RKO (cell line): ENCODE measurements around the gene TOM1L2.
A peak's percentile ranks its signal among the peaks of the same experiment; 100 is the strongest.
"Not testable (repeated sequence)": the region's sequence is repeated elsewhere in the genome, so short reads cannot be mapped to it uniquely, and the experiment has no call there.

Experiments used
- DNase-seq: peaks from one replicate; pipeline ENCODE4 v3.0.0-alpha.2; 2016; ENCODE audit warnings: low spot score

TOM1L2 gene

DNA sequence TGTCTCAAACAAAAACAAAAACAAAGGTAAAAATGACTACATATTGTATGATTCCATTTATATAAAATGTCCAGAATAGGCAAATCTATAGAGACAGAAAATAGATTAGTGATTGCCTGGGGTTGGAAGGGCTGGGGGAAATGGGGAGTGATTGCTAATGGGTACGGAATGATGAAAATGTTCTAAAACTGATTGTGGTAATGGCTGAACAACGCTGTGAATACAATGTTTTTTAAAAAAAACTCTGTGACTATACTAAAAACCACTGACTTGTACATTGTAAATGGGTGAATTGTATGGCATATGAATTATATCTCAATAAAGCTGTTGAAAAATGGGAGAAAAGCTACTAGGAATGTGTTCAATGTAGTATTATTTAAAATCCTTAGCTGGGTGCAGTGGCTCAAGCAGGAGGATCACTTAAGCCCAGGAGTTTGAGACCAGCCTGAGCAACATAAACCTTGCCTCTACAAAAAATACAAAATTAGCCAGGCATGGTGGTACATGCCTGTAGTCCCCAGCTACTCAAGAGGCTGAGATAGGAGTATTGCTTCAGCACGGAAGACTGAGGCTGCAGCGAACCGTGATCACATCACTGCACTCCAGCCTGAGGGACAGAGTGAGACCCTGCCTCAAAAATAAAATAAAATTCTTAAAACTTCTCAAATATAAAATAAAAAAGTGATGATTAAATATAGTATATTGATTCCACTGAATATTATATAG is 47.9 kb downstream of the TOM1L2 start:
- DNase-seq, result no peak

DNA sequence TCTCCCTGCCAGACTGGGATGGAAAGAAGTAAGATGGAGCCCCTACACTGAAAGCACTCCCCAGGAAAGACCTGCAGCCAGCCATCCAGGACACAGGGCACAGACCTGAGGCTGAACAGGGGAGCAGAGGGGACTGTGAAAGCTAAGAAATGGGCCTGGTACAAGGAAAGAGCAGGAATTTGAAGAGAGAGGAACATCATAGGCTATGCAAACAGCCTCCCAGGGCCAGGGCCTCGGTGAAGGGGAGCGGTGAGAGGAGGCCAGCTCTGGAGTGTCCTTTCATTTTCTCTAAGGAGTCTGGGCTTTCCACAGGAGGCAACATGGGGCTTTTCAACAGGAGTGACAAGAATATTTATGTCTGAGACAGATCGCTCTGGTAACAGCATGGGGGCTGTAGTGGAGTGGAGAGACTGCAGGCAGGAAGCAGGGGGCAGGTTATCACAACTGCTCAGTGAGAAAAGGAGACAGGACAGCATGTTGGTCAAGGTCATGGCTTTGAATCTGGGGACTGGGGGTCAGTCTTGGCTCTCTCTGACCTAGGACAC is 50.1 kb downstream of the TOM1L2 start:
- no peak for DNase-seq

DNA sequence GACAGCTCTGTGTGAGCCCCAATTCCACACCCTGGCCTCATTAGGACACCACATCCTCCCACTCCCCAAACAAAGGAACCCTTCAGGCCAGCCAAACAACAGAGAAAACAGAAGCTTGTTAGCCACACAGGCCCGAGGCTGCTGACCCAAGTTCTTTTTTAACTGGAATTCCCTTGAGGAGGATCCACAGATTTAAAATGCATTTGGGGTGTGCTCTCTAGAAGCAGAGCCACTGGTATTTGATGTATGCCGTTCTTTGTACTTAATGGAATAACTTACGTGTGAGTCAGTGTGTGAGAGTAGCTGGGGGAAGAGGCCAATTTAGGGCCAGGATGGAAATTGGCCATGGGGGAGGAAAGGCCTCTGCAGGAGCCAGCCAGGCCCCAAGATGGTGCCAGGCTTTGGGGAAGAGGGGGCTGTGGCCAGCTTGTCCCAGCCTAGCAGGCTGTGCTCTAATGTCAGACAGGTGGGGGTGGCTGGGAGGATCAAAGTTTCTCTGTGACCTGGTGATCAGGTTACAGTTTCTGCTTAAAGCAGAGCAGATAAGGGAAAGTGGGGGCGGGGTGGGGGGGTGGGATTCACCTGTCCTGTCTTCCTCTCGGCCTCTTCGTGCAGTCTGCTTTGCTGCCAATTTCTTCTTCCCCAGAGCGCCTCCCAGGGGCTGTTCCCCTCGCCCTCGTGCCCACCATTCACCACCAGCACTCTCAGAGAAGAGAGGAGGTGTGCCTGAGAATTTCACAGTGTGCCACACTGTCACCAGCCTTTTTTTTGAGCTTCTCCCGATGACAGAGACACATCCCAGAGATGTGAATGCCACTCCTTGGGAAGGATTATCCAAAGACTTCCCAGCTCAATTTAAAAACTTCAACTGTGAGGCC is 50.8 kb downstream of the TOM1L2 start:
- DNase-seq, result peak; percentile 69

DNA sequence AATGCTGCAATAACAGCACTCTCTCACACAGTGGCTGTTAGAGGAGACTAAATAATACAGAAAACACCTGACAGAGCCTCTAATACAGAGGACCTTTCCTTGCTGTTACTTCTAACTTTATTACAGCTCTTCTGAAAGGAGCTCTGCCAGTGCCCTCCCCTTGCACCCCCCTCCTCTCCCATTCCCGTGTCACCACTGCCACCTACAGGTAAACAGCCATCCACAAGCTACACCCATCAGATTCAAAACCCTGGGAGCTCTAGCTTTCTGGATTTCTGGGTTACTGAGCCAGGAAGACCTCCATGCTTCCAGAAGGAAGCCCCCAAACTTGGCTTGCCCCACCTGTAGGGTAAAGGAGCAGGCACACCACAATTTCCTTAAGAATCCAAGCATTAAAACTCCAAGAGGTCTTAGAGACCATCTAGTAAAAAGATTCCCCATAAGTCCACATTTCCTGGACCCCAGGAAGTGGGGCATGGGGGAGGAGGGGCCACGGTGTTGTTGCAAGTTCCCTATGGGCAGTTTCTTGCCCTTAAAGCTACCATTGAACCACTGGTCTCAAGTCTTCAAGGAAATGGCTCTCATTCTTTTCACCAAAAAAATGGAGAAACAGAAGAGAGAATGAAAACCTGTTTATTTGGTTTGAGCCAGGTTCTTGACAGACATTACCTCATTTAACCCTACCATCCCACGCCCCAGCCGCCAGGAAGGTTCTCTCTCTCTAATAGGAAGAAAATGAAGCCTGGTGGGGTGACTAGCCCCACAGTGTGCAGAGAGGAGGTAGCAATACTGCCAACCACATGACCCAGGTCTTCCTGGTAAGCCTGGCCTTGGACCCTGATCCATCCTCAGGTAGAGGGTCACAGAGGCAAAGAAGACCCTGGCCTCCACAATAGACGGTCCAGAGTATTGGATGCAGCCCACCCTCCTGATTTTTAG is 52.8 kb downstream of the TOM1L2 start:
- DNase-seq, result peak; percentile 60

DNA sequence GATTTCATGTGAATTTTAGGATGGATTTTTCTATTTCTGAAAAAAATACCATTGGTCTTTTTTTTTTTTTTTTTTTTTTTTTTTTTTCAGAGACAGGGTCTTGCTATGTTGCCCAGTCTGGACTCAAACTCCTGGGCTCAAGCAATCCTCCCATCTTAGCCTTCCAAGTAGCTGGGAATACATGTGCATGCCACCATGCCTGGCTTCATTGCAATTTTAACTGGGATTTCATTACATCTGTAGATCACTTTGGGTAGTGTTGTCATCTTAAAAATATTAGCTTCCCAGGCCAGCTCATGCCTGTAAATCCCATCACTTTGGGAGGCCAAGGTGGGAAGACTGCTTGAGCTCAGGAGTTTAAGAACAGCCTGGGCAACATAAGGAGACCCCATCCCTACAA is 54.8 kb downstream of the TOM1L2 start:
- DNase-seq, result no peak

DNA sequence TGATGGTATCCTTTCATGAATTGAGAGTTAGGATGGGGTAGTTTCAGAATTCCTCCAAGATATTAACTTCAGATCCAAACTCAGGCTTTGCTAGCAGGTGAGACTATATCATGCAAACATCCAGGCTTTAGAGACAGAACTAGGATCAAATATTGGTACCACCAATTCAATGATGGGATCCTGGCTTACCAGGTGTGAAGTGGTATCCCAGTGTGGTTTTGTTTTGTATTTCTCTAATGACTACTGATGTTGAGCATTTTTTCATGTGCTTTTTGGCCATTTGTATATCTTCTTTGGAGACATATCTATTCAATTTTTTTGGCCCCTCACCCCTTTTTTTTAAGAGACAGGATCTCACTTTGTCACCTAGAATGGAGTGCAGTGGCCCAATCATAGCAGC is 57.0 kb downstream of the TOM1L2 start:
- no peak for DNase-seq

DNA sequence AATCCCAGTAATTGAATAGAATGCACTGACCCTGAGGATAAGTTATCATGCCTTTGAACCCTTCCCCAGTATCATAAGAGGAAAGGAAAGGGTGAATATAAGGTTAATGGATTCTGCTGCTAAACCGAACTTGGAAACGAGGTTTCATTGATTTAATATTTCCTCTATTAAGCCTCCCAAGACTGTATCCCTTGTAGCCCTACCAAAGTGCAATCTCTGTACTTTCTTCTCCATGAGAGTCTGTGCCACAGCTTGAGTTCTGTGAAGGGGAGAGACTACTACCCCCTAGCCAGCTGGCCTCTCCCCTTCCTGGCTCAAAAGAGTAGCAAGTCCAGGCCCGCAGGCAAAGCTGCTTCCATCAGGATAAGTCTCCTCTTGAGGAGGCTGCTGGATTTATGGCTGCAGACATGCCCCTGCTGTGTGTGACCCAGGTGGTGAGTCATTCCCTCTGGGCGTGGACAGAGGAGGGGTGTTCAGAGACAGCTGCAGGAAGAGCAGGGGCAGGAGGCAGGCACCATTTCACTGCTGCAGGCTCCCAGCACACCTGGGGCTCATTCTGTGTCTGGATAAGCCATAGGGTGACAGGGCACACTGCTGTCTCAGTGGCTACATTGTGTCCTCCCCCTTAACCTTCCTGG is 58.4 kb downstream of the TOM1L2 start:
- DNase-seq, result peak; percentile 81

DNA sequence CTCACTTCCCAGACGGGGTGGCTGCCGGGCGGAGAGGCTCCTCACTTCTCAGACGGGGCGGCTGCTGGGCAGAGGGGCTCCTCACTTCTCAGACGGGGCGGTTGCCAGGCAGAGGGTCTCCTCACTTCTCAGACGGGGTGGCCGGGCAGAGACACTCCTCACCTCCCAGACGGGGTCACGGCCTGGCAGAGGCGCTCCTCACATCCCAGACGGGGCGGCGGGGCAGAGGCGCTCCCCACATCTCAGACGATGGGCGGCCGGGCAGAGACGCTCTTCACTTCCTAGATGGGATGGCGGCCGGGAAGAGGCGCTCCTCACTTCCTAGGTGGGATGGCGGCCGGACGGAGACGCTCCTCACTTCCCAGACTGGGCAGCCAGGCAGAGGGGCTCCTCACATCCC is 59.9 kb downstream of the TOM1L2 start:
- not testable (repeated sequence) for DNase-seq

DNA sequence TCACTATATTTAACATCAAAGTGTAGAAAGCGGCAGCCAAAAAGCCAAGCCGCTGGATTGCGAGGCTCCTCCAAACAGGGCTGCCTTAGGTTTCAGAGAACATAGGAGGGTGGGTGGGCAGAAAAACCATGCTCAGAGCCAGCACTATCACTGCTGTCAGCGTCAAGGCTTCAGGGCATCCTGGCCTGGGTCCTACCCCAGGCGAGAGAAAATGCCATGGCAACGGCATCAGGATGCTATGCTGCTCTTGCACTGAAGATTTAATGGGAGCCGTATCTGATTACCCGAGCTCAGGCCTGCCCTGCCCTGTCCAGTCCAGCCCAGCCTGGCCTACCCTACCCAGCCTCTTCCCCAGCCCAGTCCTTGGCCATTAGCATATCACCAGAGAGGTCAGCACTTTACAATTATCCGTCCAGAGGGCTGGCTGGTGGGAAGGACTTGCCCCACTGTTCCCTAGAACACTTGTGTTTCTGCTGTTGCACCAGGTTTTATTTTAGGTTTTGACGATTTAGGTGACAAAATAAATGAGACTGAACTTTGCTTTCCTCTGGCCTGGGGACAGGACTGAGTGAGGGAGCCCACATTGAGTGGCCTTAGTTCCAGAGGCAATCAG is 61.1 kb downstream of the TOM1L2 start:
- no peak for DNase-seq

DNA sequence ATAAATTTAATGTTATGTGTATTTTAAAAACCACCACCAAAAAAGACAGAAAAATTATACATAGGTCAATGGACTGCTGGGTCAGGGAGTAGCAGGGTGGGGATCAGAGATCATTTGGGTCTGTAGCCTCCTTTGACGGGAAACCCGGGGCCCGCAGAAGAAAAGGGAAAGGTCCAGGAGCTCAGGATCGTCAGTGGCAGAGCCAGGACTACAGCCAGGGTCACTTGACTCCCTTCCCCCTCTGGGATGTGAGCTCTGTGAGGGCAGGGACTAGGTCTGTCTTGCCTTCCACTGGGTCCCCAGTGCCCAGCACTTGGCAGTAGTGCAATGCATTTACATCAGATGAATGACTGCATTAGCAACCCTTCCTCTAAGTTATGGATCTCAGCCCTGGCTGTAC is 62.1 kb downstream of the TOM1L2 start:
- DNase-seq, result no peak

DNA sequence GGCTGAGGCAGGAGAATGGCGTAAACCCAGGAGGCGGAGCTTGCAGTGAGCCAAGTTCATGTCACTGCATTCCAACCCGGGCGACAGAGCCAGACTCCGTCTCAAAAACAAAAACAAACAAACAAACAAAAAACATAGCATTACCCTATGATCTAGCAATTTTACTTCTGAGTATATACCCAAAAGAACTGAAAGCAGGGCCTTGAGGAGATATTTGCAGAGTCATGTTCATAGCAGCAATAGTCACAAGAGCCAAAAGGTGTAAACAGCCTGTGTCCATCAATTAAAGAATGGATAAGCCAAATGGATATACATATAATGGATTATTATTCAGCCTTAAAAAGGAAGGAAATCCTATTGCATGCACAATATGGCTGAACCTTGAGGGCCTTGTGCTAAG is 63.1 kb downstream of the TOM1L2 start:
- DNase-seq, result no peak

DNA sequence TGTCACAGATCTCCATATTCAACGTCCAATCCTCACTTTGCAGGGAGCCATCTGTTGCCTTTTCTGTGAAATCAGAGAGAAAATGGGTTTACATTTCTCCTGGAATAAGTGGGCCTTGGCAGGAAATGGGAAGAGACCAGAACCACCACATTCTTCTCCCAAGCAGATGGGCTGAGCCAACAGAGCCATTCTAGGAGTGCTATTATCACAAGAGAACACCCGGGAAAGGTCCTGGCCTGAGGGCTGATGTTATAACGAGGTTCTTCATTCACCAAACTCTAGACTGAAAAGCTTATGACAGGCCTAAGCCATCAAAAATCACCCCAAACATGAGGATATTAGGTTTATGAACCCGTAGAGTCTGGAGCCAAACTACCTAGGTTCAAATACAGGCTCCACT is 64.7 kb downstream of the TOM1L2 start:
- DNase-seq, result no peak

DNA sequence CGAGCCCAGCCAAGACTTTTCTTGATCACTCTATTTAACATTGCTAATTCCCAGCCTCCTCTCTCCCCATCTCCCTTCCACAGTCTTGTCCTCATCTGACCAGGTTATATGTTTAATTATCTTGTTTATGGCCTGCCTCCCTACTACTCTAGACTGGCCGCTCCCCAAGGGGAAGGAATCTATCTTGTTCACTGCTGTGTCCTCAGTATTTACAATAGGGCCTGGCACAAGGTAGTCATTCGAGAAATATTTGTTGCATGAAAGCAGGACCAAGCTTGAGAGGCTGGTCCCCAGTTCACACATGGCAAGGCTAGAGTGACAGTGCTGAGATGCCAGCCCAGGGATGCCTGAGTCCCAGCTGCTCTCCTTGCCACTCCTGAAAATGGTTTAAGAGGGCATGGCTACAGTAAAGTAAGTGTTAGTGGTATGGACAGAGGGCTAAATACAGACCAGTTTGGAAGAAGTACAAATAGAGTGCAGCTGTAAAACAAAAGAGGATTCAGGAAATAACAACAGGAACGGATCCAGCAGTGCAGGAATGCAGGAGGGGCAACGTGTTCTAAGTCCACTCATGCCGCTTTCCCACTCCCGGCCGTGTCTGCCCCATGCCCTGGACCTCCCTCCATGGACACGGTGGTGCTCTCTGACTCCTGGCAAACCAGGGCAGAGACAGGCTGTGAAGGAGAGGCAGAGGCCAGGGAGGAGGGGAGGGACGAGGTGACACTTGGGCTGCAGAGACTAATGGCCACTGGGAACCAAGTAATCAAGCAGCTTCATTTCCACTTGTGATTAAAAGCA is 65.6 kb downstream of the TOM1L2 start:
- no peak for DNase-seq

DNA sequence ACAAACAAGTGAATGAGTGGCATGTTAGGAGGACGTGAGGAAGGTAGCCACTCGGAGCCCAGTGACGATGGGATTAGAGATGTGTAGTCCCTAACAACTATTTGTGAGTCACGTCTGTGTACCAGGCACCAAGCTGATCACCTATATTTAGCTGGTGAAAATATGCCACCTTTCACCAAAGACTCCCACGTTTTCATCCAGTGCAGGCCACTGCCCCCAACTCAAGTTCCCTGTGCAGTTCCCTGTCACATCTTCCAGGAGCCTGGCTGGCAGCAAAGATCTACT is 67.2 kb downstream of the TOM1L2 start:
- DNase-seq, result no peak

DNA sequence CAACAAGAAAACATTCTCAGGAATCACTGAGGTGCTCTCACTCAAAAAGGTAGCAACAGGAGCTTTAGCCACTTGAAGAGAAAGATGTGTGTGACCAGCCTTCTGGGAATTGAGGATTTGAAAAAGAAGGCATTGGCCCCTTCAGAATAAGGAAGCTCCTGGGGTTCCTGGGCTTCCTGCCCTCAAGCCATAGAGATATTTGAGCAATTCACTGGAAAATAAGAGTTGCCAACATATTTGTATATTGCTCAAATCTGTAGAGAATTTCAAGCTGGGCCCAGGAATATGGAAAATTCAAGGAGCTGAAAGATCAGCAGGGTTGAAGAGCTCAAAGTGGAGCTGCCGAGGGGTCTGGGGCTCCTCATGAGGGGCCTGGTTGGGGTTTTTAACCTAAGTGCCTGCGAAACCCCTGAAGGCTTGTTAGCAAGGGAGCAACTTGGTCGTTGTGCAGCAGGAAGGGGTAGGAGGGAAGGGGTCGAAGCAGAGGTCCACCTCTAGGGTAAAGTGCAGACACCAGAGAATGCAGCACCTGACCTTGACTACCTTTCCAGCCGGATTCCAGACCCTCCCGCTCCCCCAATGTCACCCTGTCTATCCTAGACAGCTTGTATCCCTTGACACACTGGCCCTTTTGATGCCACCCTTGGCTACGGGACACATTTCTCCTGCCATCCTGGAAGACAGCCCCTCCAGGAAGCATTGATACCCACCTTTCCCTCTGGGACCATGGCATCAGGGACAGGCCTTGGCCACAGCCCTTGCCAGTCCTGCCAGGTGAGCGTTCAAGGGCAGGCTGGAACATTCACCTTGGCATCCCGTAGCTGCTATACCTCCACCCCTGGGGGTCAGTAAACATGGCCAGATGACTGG is 67.8 kb downstream of the TOM1L2 start:
- no peak for DNase-seq

DNA sequence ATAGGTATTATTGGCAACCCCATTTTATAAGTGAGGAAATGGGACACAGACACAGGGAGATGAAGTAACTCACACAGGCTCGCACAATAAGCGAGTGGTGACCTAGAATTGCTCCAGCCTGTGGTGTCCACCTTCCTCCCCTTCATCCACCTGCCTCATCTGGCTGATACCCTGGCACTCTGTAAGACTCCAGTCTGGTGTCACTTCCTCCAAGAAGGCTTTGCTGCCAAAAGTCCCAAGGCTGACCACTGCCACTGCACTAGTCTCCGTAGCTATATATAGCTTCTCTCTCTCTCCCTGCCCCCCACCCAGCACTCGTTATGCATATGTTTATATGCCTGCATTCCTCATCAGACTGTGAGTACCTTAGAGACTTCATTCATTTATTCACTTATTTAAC is 69.3 kb downstream of the TOM1L2 start:
- DNase-seq, result no peak

DNA sequence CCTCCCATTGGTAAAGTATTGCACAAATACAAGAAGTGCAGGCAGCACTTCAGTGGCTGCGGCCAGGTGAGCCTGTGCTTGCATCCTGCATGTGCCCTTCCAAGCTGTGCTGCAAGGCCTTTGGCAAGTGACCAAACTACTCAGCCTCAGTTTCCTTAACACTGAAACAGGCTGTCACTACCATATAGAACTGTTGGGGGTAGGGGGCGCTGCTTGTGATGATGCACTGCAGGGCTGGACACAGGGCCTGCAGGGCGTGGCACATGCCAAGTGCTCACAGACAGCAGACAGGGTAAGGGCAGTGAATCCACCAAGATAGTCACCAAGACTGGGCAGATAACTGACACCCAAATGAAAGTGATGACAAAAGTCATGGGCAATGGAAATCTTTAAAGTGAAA is 69.8 kb downstream of the TOM1L2 start:
- DNase-seq, result no peak

DNA sequence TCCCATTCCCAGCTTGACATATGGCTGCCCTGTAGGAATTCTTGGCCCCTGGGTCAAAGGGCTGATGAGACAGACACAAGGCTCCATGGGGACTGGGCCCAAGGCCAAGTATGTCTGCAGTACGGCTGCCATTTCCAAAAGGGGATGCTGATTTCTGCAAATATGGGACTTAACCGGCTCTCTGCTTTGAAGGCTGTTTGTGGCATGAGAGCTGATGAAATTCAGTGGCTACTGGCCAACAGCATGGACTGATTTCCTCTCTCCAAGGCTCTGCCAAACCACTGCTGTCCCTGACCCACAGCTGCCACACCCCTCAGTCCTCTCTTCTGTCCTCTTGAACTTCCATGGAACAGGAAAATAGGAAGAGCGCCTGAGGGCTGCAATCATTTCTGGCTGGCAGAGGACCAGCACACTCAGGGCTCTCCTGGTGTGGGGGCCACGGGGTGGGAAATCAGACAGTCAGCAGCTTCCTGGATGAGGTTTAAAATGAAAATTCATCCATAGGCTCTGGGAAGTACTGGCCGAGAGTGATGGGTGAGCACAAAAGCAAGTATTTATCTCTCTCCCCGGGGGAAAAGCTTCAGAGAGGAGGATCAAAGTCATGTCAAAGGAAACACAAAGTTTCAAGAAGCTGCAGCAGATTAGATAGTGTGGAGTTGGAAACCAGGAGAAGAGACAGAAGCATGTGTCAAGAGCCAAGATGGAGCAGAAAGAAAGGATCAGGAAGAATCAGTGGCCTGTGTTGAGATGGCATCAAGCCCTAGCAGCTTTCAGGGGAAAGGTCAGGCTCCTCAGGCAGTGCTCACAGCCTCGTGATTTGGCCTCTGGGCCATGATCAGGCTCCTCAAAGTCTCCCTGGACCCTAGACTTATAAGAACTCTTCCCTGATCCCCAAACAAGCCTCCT is 71.3 kb downstream of the TOM1L2 start:
- DNase-seq, result no peak

DNA sequence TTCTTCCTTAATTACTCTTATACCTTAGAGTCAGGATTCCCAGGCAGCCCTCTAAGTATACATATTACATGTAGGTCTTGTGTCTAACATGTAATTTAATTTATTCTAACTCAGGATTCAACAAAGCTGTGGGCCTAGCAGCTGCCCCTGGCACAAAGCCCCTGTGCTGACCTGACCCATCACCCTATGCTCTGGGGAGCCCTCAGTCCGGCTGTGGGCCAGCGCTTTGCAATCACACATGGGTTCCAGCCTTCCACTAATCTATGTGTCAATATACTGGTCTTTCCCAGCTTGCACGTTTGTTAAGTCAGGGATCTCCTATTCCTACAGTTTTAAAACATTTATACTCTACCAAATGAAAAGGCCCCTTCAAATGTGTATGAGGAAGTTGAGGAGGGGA is 72.7 kb downstream of the TOM1L2 start:
- DNase-seq, result no peak
